HEK293 (cell line): ENCODE results near the gene ZNF718.

ENCODE experiments used
- CTCF ChIP-seq: fragments of 450-650 bp; formaldehyde crosslinking; IDR thresholded peaks from 2 replicates; pipeline ENCODE4 v1.5.1; 2016; ENCODE audit warnings: missing biosample characterization, missing genetic modification characterization
- REST ChIP-seq: fragments of 450-650 bp; formaldehyde crosslinking; IDR thresholded peaks from 2 replicates; pipeline ENCODE4 v1.5.1; 2016; ENCODE audit warnings: missing biosample characterization, missing genetic modification characterization
- TSHZ1 ChIP-seq: fragments of 450-650 bp; formaldehyde crosslinking; IDR thresholded peaks from 2 replicates; pipeline ENCODE4 v1.5.1; 2016; ENCODE audit warnings: missing biosample characterization, missing genetic modification characterization, borderline replicate concordance
- ZBTB21 ChIP-seq: fragments of 450-650 bp; formaldehyde crosslinking; IDR thresholded peaks from 2 replicates; pipeline ENCODE4 v1.5.1; 2017; ENCODE audit warnings: missing biosample characterization, missing genetic modification characterization
- ZNF138 ChIP-seq: fragments of 450-650 bp; formaldehyde crosslinking; IDR thresholded peaks from 2 replicates; pipeline ENCODE4 v1.5.1; 2016; ENCODE audit warnings: missing biosample characterization, missing genetic modification characterization, borderline replicate concordance
- ZNF148 ChIP-seq: fragments of 450-650 bp; formaldehyde crosslinking; IDR thresholded peaks from 2 replicates; pipeline ENCODE4 v1.5.0; 2017; ENCODE audit warnings: missing biosample characterization, missing genetic modification characterization, borderline replicate concordance
- ZNF24 ChIP-seq: fragments of 450-650 bp; formaldehyde crosslinking; IDR thresholded peaks from 2 replicates; pipeline ENCODE4 v1.5.1; 2016; ENCODE audit warnings: missing biosample characterization, missing genetic modification characterization
- ZNF341 ChIP-seq: fragments of 450-650 bp; formaldehyde crosslinking; IDR thresholded peaks from 2 replicates; pipeline ENCODE4; 2016; ENCODE audit warnings: low read depth, missing biosample characterization, missing genetic modification characterization
- ZNF416 ChIP-seq: fragments of 450-650 bp; formaldehyde crosslinking; IDR thresholded peaks from 2 replicates; pipeline ENCODE4 v1.5.1; 2016; ENCODE audit warnings: missing biosample characterization, missing genetic modification characterization
- ZNF555 ChIP-seq: fragments of 450-650 bp; formaldehyde crosslinking; conservative IDR thresholded peaks from 2 replicates; pipeline ENCODE4 v1.5.1; 2017; ENCODE audit warnings: missing biosample characterization, mild to moderate bottlenecking, missing genetic modification characterization, inconsistent platforms

- TF ChIP-seq CTCF (tag by site-specific recombination) = no peak
- no peak for TF ChIP-seq ZNF148 (tag by site-specific recombination)
- no peak for TF ChIP-seq ZBTB21 (tag by site-specific recombination)
- no peak for TF ChIP-seq REST (tag by site-specific recombination)
- TF ChIP-seq TSHZ1 (tag by site-specific recombination) = no peak
- TF ChIP-seq ZNF555 (tag by site-specific recombination) = no peak
- TF ChIP-seq ZNF416 (tag by site-specific recombination) = no peak
- no peak for TF ChIP-seq ZNF24
- no peak for TF ChIP-seq ZNF138
- no peak for TF ChIP-seq ZNF341
Measured at GRCh38 chr4:176995-177394, 52.7 kb downstream of the ZNF718 start.
